Activated CD8-positive, alpha-beta memory T cell treated with anti-CD3 and anti-CD28 coated beads, Interleukin-2, amount 10 ng/mL, durations not matched to agents 7 days and 5 days (primary cell): ENCODE measurements around the gene REPS2. TPM values are rescaled to one million over a fixed set of nuclear protein-coding genes. Genes with fewer than 3 reads are reported as not detected.

ENCODE experiments used
- ATAC-seq: fragments of 150-1000 bp; cut with Tn5 transposase; one replicate; pipeline ENCODE4 v1.10.0; 2021; ENCODE audit warnings: moderate library complexity
- CTCF ChIA-PET: fragments of 350-600 bp; sonication (Branson Sonifier 250); formaldehyde crosslinking; loops from one replicate; lab custom pipeline; 2021; ENCODE audit warnings: antibody characterized with exemption; lab: Charles Lee
- DNase-seq: peaks from one replicate; pipeline ENCODE4 v3.0.0-alpha.2; 2020
- H3K27ac Mint-ChIP-seq: one replicate; pipeline ENCODE4 v1.8.0; 2021; ENCODE audit warnings: mild to moderate bottlenecking, mixed read lengths
- H3K27me3 Mint-ChIP-seq: one replicate; pipeline ENCODE4 v1.8.0; 2021; ENCODE audit warnings: mixed read lengths
- H3K36me3 Mint-ChIP-seq: one replicate; pipeline ENCODE4 v1.8.0; 2021; ENCODE audit warnings: mild to moderate bottlenecking, mixed read lengths
- H3K4me1 Mint-ChIP-seq: one replicate; pipeline ENCODE4 v1.8.0; 2021; ENCODE audit warnings: mixed read lengths
- H3K4me3 Mint-ChIP-seq: one replicate; pipeline ENCODE4 v1.8.0; 2021; ENCODE audit warnings: mild to moderate bottlenecking, moderate library complexity, mixed read lengths
- H3K9me3 Mint-ChIP-seq: one replicate; pipeline ENCODE4 v1.8.0; 2022; ENCODE audit warnings: low read depth, mixed read lengths
- total RNA-seq, 2 experiments: library from RNA; stranded (reverse); gene quantifications; one replicate each; pipeline ENCODE4 v1.2.3, GENCODE V29; 2021

Gene REPS2
- total RNA-seq, 2 experiments from 2014 or later = not detected

DNA sequence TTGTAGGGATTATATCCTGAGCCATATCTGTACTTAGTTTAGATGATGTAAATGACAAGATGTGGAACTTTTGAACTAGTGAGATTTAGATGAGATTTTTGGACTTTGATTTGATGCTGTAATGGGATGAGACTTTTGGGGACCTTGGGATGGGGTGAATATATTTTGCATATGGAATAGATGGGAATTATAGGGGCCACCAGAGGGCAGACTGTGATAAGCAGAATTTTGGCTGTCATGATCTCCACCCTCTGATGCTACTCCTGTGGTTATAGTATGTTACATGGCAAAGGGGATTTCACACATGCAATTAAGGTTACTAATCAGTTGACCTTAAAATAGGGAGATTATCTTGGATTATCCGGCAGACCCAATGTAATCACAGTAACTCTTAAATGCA is 214.5 kb downstream of the REPS2 start:
- CTCF ChIA-PET = no interaction called here
- Mint-ChIP-seq H3K27me3 (no peaks in the 10 kb centered on the region), H3K27ac (no peak overlapping the region), H3K9me3 (peaks cover 2% of the 10 kb centered on the region), H3K36me3 (no peaks in the 10 kb centered on the region), H3K4me3 (no peak overlapping the region), H3K4me1 (no peaks in the 10 kb centered on the region)
- DNase-seq = no peak
- no peak for ATAC-seq

DNA sequence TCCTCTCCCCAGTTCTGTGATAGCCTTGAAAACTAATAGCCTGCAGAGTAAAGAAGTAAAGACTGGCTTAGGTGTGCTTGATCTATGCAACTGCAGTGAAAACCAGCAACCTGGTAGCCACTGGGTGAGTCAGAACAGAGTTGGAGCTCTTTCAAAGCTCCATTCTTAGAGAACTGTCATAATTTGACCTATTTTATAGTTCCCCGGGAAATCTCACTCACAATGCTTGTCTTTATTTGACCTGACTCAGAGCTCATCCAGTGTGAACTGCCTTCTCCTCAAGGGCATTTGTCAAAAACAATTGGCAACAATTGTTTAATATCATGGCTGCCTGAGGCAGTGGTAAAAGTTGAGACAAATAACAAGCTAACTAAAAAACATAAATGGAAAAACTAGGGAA is 215.5 kb downstream of the REPS2 start:
- DNase-seq = no peak
- Mint-ChIP-seq H3K36me3 (no peaks in the 10 kb centered on the region), H3K27me3 (no peaks in the 10 kb centered on the region), H3K4me1 (no peaks in the 10 kb centered on the region), H3K9me3 (peaks cover 2% of the 10 kb centered on the region), H3K27ac (no peak overlapping the region), H3K4me3 (no peak overlapping the region)
- CTCF ChIA-PET = no interaction called here
- no peak for ATAC-seq

DNA sequence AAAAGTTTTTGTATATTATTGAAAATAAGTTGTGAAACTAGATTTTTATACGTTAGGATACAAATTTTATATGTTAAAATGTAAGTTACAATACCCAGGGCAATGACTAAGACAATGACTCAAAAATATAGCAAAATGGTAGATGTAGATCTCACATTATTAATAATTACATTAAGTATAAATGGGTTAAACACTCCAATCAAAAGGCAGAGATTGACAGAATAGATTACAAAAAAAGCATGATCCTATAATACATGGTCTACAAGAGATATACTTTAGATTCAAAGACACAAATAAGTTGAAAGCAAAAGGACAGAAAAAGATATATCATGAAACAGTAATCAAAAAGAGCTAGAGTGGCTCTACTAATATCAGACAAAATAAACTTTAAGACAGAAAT is 217.6 kb downstream of the REPS2 start:
- Mint-ChIP-seq H3K4me1 (no peaks in the 10 kb centered on the region), H3K27ac (no peak overlapping the region), H3K36me3 (no peaks in the 10 kb centered on the region), H3K4me3 (no peak overlapping the region), H3K9me3 (peaks cover 2% of the 10 kb centered on the region), H3K27me3 (no peaks in the 10 kb centered on the region)
- CTCF ChIA-PET = no interaction called here
- ATAC-seq (no peak), DNase-seq (no peak)

DNA sequence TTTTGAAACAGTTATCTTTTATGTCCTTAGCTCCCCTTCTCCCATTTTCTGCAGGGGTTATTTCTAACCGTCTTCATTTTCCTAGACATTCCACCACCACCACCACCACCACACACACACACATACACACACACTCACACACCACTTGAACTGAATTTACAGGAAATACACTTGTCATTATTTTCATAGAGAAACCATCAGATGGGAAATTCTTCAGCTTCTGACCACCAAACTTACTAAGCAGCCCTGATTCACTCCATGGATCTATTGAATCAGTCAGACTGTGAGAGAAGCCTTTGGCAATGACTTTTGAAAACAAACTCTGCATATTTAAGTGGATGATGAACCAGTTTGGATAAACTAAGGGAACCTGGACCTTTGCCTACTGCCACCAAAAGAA is 218.5 kb downstream of the REPS2 start:
- H3K9me3 Mint-ChIP-seq = peaks cover 2% of the 10 kb centered on the region
- H3K27me3 Mint-ChIP-seq = no peaks in the 10 kb centered on the region
- CTCF ChIA-PET = no interaction called here
- H3K4me1 Mint-ChIP-seq = no peaks in the 10 kb centered on the region
- no peak overlapping the region for H3K4me3 Mint-ChIP-seq
- DNase-seq (no peak), ATAC-seq (no peak)
- no peak overlapping the region for H3K27ac Mint-ChIP-seq
- H3K36me3 Mint-ChIP-seq = no peaks in the 10 kb centered on the region

DNA sequence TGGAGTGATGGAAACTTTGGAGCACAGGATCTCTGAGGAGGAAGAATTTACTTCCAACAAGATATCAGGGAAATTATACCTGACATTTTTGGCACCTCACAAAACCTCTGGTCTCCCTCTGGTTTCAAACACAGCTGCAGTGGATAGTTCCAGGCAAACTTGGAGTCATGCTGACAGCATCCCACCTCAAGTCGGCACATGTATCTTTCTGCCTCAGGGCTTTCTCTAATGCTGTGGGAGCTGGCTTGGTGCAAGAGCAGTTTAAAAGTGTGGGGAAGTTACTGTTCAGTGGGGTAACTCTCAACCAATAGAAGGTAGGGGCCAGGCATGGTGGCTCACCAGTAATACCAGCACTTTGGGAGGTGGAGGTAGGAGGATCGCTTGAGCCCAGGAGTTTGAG is 221.5 kb downstream of the REPS2 start:
- CTCF ChIA-PET = no interaction called here
- no peak for DNase-seq
- Mint-ChIP-seq H3K9me3 (no peaks in the 10 kb centered on the region), H3K36me3 (no peaks in the 10 kb centered on the region), H3K27me3 (no peaks in the 10 kb centered on the region), H3K27ac (no peak overlapping the region), H3K4me1 (no peaks in the 10 kb centered on the region), H3K4me3 (no peak overlapping the region)
- ATAC-seq = no peak

DNA sequence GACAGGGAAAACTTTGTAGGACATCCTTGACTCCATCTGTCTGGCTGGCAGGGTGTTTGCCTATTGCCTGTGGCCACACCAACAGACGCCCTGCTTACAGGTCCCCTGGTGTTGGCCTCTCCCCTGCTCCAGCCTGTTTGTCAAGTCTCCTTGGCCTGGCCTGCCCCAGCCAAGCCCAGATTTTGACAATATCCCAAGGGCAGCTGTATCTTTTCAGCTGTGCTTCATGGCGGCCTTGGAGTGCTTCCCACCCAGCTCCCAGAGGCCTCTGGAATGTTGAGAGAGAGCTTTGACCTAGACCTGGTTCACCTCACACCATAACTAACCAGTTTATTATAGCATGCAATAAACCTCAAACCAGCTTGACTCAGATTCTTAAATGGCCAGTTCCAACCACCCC is 224.5 kb downstream of the REPS2 start:
- H3K4me1 Mint-ChIP-seq = no peaks in the 10 kb centered on the region
- CTCF ChIA-PET = no interaction called here
- no peaks in the 10 kb centered on the region for H3K36me3 Mint-ChIP-seq
- no peaks in the 10 kb centered on the region for H3K9me3 Mint-ChIP-seq
- no peaks in the 10 kb centered on the region for H3K27me3 Mint-ChIP-seq
- no peak overlapping the region for H3K27ac Mint-ChIP-seq
- DNase-seq = no peak
- no peak for ATAC-seq
- H3K4me3 Mint-ChIP-seq = no peak overlapping the region

DNA sequence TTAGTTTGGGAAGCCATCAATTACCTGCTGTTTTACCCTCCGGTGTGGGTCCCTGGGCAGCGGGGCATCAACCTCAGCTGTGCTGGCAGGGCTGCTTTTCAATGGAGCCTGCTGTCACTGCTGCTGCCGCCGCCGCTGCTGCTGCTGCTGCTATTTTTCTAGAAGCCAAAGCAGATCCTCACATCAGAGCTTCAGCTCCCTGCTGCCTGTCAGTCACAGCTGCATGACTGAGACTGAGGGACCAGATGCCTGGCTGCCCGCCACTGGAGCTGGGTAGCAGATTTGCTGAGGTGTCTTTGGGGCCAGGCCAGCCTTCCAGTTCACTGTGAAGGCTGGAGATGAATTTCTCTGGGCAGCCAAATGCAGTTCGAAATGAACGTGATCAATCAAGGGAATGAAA is 228.2 kb downstream of the REPS2 start:
- no peak overlapping the region for H3K4me3 Mint-ChIP-seq
- no peaks in the 10 kb centered on the region for H3K27me3 Mint-ChIP-seq
- H3K27ac Mint-ChIP-seq = no peak overlapping the region
- no peaks in the 10 kb centered on the region for H3K36me3 Mint-ChIP-seq
- CTCF ChIA-PET = no interaction called here
- DNase-seq (no peak), ATAC-seq (no peak)
- H3K9me3 Mint-ChIP-seq = no peaks in the 10 kb centered on the region
- H3K4me1 Mint-ChIP-seq = no peaks in the 10 kb centered on the region

DNA sequence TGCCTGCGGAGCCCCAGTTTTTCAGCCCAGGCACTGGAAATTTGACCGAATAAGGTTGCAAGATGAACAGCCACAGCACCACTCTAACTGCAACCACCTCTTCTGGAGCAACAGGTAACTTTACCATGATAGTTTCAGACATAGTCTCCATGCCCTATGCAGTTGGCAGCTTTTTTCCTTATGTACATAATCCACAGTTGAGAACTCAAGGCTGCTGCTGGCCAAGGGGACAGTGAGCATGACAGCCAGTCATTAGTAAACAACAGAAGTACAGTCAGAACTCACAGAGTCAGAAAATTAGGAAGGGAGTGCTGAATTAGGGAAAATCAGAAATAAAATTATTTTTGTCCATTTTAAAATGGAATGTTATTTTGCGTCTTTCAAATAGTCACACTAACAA is 235.9 kb downstream of the REPS2 start:
- CTCF ChIA-PET = no interaction called here
- Mint-ChIP-seq H3K4me3 (no peak overlapping the region), H3K36me3 (no peaks in the 10 kb centered on the region), H3K27me3 (no peaks in the 10 kb centered on the region), H3K27ac (no peak overlapping the region), H3K9me3 (no peaks in the 10 kb centered on the region), H3K4me1 (no peaks in the 10 kb centered on the region)
- DNase-seq = no peak
- ATAC-seq = no peak

DNA sequence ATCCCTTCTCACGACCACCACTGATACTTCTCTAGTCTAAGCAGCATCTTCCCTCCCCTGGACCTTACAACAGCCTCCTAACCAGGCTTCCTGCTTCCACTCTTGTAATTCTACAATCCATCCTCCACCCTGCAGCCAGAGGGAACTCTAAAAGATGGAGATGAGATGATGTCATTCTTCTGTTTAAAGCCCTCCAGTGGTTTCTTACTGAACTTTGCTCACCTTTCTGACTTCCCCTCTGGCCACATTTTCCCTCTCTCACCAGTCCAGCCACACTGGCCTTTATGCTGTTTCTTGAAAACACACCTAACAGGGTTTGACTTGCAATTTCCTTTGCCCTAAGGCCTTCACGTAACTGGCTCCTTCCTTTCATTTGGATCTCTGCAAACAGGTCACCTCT is 237.1 kb downstream of the REPS2 start:
- Mint-ChIP-seq H3K36me3 (no peaks in the 10 kb centered on the region), H3K9me3 (no peaks in the 10 kb centered on the region)

DNA sequence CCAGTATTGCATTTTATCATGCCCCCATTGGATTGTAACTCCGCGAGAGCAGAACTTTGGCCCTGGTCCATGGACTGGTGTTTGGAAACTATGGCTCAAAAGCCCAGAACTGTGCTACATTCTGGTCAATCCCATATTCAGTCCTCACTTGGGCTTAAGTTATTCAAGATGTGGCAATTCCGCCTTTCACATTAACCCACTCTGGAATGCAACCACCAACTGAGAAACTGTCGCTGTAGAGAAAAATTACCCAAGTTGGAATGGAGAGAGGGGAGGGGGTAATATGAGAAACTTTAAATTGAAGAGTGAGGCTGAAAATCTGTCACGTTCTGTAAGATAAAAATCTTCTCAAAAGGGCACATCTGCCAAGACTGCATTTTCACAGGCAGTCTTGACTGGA is 239.0 kb downstream of the REPS2 start:
- no peak overlapping the region for H3K27ac Mint-ChIP-seq
- no peaks in the 10 kb centered on the region for H3K9me3 Mint-ChIP-seq
- DNase-seq (no peak), ATAC-seq (no peak)
- CTCF ChIA-PET = no interaction called here
- H3K36me3 Mint-ChIP-seq = no peaks in the 10 kb centered on the region
- no peaks in the 10 kb centered on the region for H3K4me1 Mint-ChIP-seq
- H3K27me3 Mint-ChIP-seq = no peaks in the 10 kb centered on the region
- no peak overlapping the region for H3K4me3 Mint-ChIP-seq

More for the DNA sequence above, 237.1 kb downstream of the REPS2 start:
- no peaks in the 10 kb centered on the region for H3K4me1 Mint-ChIP-seq
- no peaks in the 10 kb centered on the region for H3K27me3 Mint-ChIP-seq
- no peak overlapping the region for H3K27ac Mint-ChIP-seq
- CTCF ChIA-PET = no interaction called here
- ATAC-seq = no peak
- H3K4me3 Mint-ChIP-seq = no peak overlapping the region
- DNase-seq = no peak

DNA sequence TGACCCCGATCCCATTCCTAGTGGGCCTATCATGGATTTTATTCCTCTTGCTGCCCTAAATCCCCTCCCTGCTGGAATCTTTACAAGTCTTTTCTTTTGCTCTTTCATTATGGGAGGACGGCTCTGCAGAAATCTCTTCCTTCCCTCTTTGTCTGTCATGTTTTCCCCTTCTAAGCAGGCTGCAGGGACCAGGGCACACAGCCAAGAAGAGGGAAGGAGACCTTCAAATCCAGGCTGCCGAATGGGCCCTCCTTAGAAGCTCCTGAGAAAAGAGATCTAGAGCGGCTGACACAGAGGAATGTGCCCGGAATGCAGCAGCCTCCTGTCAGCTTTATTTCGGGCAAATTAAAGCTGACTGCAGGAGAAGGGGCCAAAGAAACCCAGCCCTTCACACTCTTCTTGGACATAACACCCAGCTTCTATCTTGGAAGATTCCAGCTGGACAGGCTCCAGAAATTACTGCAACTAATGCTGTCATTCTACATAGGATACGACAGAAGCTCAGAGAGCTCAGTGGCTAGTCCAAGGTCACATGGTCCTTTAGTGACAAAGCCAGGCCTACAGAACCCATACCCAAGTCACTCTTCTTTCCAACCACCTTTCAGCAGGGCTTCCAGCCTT is 240.8 kb downstream of the REPS2 start:
- ATAC-seq (no peak), DNase-seq (no peak)
- Mint-ChIP-seq H3K9me3 (no peaks in the 10 kb centered on the region), H3K4me1 (no peaks in the 10 kb centered on the region), H3K27ac (no peak overlapping the region), H3K4me3 (no peak overlapping the region), H3K36me3 (no peaks in the 10 kb centered on the region), H3K27me3 (no peaks in the 10 kb centered on the region)
- CTCF ChIA-PET = no interaction called here

DNA sequence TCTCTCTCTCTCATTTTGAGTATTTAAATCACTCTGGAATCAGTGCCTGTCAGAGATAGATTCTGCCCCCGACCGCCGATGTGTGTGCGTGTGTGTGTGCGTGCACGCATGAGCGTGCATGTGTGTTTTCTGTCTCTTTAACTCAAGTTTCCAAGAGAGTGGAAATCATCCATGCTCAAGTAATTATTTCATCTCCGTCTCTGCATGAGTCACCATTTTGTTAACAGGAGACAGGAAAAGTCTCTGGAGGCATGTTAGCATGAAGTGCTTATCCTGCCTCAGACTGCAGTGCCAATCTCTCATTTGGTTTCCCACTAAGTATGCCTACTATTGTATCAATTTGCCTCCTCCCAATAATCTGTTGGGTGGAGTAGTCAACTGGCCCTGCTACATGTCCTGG is 245.6 kb downstream of the REPS2 start:
- ATAC-seq (no peak), DNase-seq (no peak)
- Mint-ChIP-seq H3K27me3 (no peaks in the 10 kb centered on the region), H3K36me3 (no peaks in the 10 kb centered on the region), H3K4me3 (no peak overlapping the region), H3K27ac (no peak overlapping the region), H3K9me3 (no peaks in the 10 kb centered on the region), H3K4me1 (no peaks in the 10 kb centered on the region)
- CTCF ChIA-PET = no interaction called here
